ENCODE data around the gene NTM.

Gene NTM

GRCh38 chr11:132208477-132209055 is 838.2 kb downstream of the NTM start:
- TF ChIP-seq ZNF791 (tag by site-specific recombination; IDR thresholded peaks at IDR 0.05) (no peak), ZNF132 (tag by site-specific recombination; IDR thresholded peaks at IDR 0.05; ENCODE audit: borderline replicate concordance) (no peak), ZNF626 (tag by site-specific recombination; IDR thresholded peaks at IDR 0.05) (no peak), ZNF133 (tag by site-specific recombination; IDR thresholded peaks at IDR 0.05) (no peak), ZNF585B (tag by site-specific recombination; IDR thresholded peaks at IDR 0.05) (no peak), KLF8 (tag by site-specific recombination; IDR thresholded peaks at IDR 0.05) (no peak)
- ChIA-PET POLR2A (no interaction called here), CTCF (no interaction called here)
- no peaks in the 10 kb centered on the region for H3K4me1 ChIP-seq (ENCODE audit: control insufficient read depth, insufficient read depth, low read length)
- no peaks in the 10 kb centered on the region for H3K9me3 ChIP-seq (ENCODE audit: control insufficient read depth, insufficient read depth, low read depth, low read length)
- H3K27ac ChIP-seq (ENCODE audit: extremely low read depth, low read depth, low read length): no peak overlapping the region
- no peak overlapping the region for H3K4me3 ChIP-seq (ENCODE audit: low read depth, low read length)
- no peaks in the 10 kb centered on the region for H3K36me3 ChIP-seq (ENCODE audit: control insufficient read depth in 2 of 2, insufficient read depth in 1 of 2, low read length in 2 of 2)

- Histone ChIP-seq H3K9me3 (ENCODE audit: control insufficient read depth, insufficient read depth, low read depth, low read length) (no peaks in the 10 kb centered on the region), H3K4me1 (ENCODE audit: control insufficient read depth, insufficient read depth, low read length) (no peaks in the 10 kb centered on the region)
These were observed 841.1 kb downstream of the NTM start for GRCh38 chr11:132211479-132211878.

More at GRCh38 chr11:132211479-132211878, 841.1 kb downstream of the NTM start:
- no peak overlapping the region for H3K27ac ChIP-seq (ENCODE audit: extremely low read depth, low read depth, low read length)
- POLR2A ChIA-PET: no interaction called here
- H3K4me3 ChIP-seq (ENCODE audit: low read depth, low read length): no peak overlapping the region
- H3K36me3 ChIP-seq (ENCODE audit: control insufficient read depth in 2 of 2, insufficient read depth in 1 of 2, low read length in 2 of 2): no peaks in the 10 kb centered on the region
- CTCF ChIA-PET: interaction anchor here (0.6 to 1.3 kb wide), 2 partner anchors 98 to 516 kb away, joined by 3 to 4 read pairs; no protein-coding TSS in a partner anchor
- TF ChIP-seq ZSCAN30 (tag by site-specific recombination; IDR thresholded peaks at IDR 0.05): no peak
- TF ChIP-seq ZNF555 (tag by site-specific recombination; conservative IDR thresholded peaks at IDR 0.05): no peak
- TF ChIP-seq ZNF26 (tag by site-specific recombination; IDR thresholded peaks at IDR 0.05): no peak
- no peak for TF ChIP-seq ZBTB49 (tag by site-specific recombination; IDR thresholded peaks at IDR 0.05; ENCODE audit: low read depth)
- TF ChIP-seq GLIS1 (tag by site-specific recombination; IDR thresholded peaks at IDR 0.05): no peak
- no peak for TF ChIP-seq WT1 (tag by site-specific recombination; IDR thresholded peaks at IDR 0.05)
- TF ChIP-seq ZFP69B (tag by site-specific recombination; IDR thresholded peaks at IDR 0.05): no peak
- TF ChIP-seq ZXDB (tag by site-specific recombination; IDR thresholded peaks at IDR 0.05): no peak
- no peak for TF ChIP-seq ZNF518A (tag by site-specific recombination; conservative IDR thresholded peaks at IDR 0.05; ENCODE audit: low read depth)
- no peak for TF ChIP-seq ZNF148 (tag by site-specific recombination; IDR thresholded peaks at IDR 0.05; ENCODE audit: borderline replicate concordance)
- no peak for TF ChIP-seq KLF7 (tag by site-specific recombination; IDR thresholded peaks at IDR 0.05; ENCODE audit: borderline replicate concordance)
- TF ChIP-seq ZNF747 (tag by site-specific recombination; IDR thresholded peaks at IDR 0.05): no peak
- TF ChIP-seq ZNF449 (tag by site-specific recombination; IDR thresholded peaks at IDR 0.05): no peak
- no peak for TF ChIP-seq ZNF707 (tag by site-specific recombination; IDR thresholded peaks at IDR 0.05)
- no peak for TF ChIP-seq ZSCAN16 (tag by site-specific recombination; IDR thresholded peaks at IDR 0.05)

All from HEK293 (cell line).